HFFc6 (cell line): Measurements from ENCODE around the gene TTLL5. TPM values are rescaled to one million over a fixed set of nuclear protein-coding genes. Genes with fewer than 3 reads are reported as not detected.
"Not testable (repeated sequence)": the region's sequence is repeated elsewhere in the genome, so short reads cannot be mapped to it uniquely, and the experiment has no call there.

Experiments
- DNase-seq: peaks from one replicate; pipeline ENCODE4 v3.0.0-alpha.2; 2018
- H3K27ac Mint-ChIP-seq: 2 replicates; pipeline ENCODE4 v1.8.0; 2020; ENCODE audit warnings: mild to moderate bottlenecking, mixed read lengths
- H3K27me3 Mint-ChIP-seq: 2 replicates; pipeline ENCODE4 v1.8.0; 2021; ENCODE audit warnings: mild to moderate bottlenecking, moderate library complexity, mixed read lengths; ENCODE audit not compliant: insufficient read depth
- H3K36me3 Mint-ChIP-seq: 2 replicates; pipeline ENCODE4 v1.8.0; 2021; ENCODE audit warnings: low read depth, mixed read lengths
- H3K4me1 Mint-ChIP-seq: 2 replicates; pipeline ENCODE4 v1.8.0; 2020; ENCODE audit warnings: low read depth, mixed read lengths
- H3K4me3 Mint-ChIP-seq: 2 replicates; pipeline ENCODE4 v1.8.0; 2020; ENCODE audit warnings: mild to moderate bottlenecking, moderate library complexity, mixed read lengths
- H3K9me3 Mint-ChIP-seq: 2 replicates; pipeline ENCODE4 v1.8.0; 2020; ENCODE audit warnings: mild to moderate bottlenecking, mixed read lengths
- CTCF ChIP-seq: fragments of 200-600 bp; sonication (generic); IDR thresholded peaks from 2 replicates; pipeline ENCODE4 v1.5.0; 2021; ENCODE audit warnings: antibody characterized with exemption, mild to moderate bottlenecking
- total RNA-seq, 6 experiments: library from RNA; stranded (reverse); fragmentation: NEBNext Ultra II Directional; extraction: Animal tissue kit (Norgen Biotek cat#: 25700); gene quantifications; 2 replicates in 1 of 6; 3 replicates in 5 of 6; pipeline ENCODE4 v1.2.3, GENCODE V29; 2021

The TTLL5 gene
- total RNA-seq, 6 experiments from 2014 or later = 22.0 to 28.9 (median 25.0) TPM

GRCh38 chr14:75689012-75689411 is 28.0 kb downstream of the TTLL5 start:
- TF ChIP-seq CTCF = no peak
- DNase-seq = peak; percentile 8
- H3K36me3 Mint-ChIP-seq = peaks cover 15% of the 10 kb centered on the region; the same call in 1 of the 2 replicates
- H3K9me3 Mint-ChIP-seq = no peaks in the 10 kb centered on the region
- H3K4me1 Mint-ChIP-seq = peaks cover 10% of the 10 kb centered on the region; the same call in 1 of the 2 replicates
- peaks cover 2% of the 10 kb centered on the region; the same call in 1 of the 2 replicates for H3K27me3 Mint-ChIP-seq
- no peak overlapping the region for H3K4me3 Mint-ChIP-seq
- 0 out of 2 replicates have a peak overlapping the region, but pooled peaks have one; percentile 5 for H3K27ac Mint-ChIP-seq

- TF ChIP-seq CTCF = no peak
- no peak overlapping the region for H3K27ac Mint-ChIP-seq
- peaks cover 10% of the 10 kb centered on the region; the same call in 1 of the 2 replicates for H3K4me1 Mint-ChIP-seq
- H3K36me3 Mint-ChIP-seq = peaks cover 24% of the 10 kb centered on the region
- no peaks in the 10 kb centered on the region for H3K9me3 Mint-ChIP-seq
- no peak overlapping the region for H3K4me3 Mint-ChIP-seq
- H3K27me3 Mint-ChIP-seq = peaks cover 2% of the 10 kb centered on the region; the same call in 1 of the 2 replicates
- no peak for DNase-seq
Observed at GRCh38 chr14:75690010-75690409, 29.0 kb downstream of the TTLL5 start.

- DNase-seq, H3K9me3 Mint-ChIP-seq, H3K4me1 Mint-ChIP-seq, H3K27ac Mint-ChIP-seq, H3K4me3 Mint-ChIP-seq, H3K27me3 Mint-ChIP-seq: not testable (repeated sequence)
- H3K36me3 Mint-ChIP-seq = peaks cover 29% of the 10 kb centered on the region
Observed at GRCh38 chr14:75695025-75695424, 34.0 kb downstream of the TTLL5 start.

- Mint-ChIP-seq H3K36me3 (peaks cover 27% of the 10 kb centered on the region), H3K27me3 (no peaks in the 10 kb centered on the region), H3K9me3 (no peaks in the 10 kb centered on the region), H3K4me3 (no peak overlapping the region), H3K4me1 (no peaks in the 10 kb centered on the region), H3K27ac (no peak overlapping the region)
- no peak for TF ChIP-seq CTCF
- no peak for DNase-seq
Observed at GRCh38 chr14:75697386-75697785, 36.3 kb downstream of the TTLL5 start.

- Mint-ChIP-seq H3K4me1 (no peaks in the 10 kb centered on the region), H3K36me3 (peaks cover 27% of the 10 kb centered on the region), H3K4me3 (no peak overlapping the region), H3K9me3 (no peaks in the 10 kb centered on the region), H3K27ac (no peak overlapping the region), H3K27me3 (no peaks in the 10 kb centered on the region)
- DNase-seq = no peak
- no peak for TF ChIP-seq CTCF
Observed at GRCh38 chr14:75697918-75698317, 36.9 kb downstream of the TTLL5 start.

- H3K4me1 Mint-ChIP-seq = no peaks in the 10 kb centered on the region
- no peak for DNase-seq
- H3K4me3 Mint-ChIP-seq = no peak overlapping the region
- TF ChIP-seq CTCF = no peak
- H3K27ac Mint-ChIP-seq = no peak overlapping the region
- H3K36me3 Mint-ChIP-seq = peaks cover 17% of the 10 kb centered on the region
- H3K27me3 Mint-ChIP-seq = no peaks in the 10 kb centered on the region
- no peaks in the 10 kb centered on the region for H3K9me3 Mint-ChIP-seq
Observed at GRCh38 chr14:75699331-75699730, 38.3 kb downstream of the TTLL5 start.
